Type B pancreatic cell (in vitro differentiated cells): ENCODE measurements around the gene KLHDC7A. TPM values are rescaled to one million over a fixed set of nuclear protein-coding genes. Genes with fewer than 3 reads are reported as not detected.

ENCODE experiments used
- DNase-seq: peaks from one replicate; pipeline ENCODE4 v3.0.0; 2021; ENCODE audit warnings: mixed read lengths; ENCODE audit not compliant: unreplicated experiment; ENCODE audit errors: extremely low spot score
- H3K27ac Mint-ChIP-seq: 2 replicates; pipeline ENCODE4 v1.8.0; 2021; ENCODE audit warnings: mild to moderate bottlenecking, mixed read lengths
- H3K27me3 Mint-ChIP-seq: 2 replicates; pipeline ENCODE4 v1.8.0; 2021; ENCODE audit warnings: mixed read lengths
- H3K36me3 Mint-ChIP-seq: 2 replicates; pipeline ENCODE4 v1.8.0; 2021; ENCODE audit warnings: mixed read lengths
- H3K4me1 Mint-ChIP-seq: one replicate; pipeline ENCODE4 v1.8.0; 2021; ENCODE audit warnings: mixed read lengths; ENCODE audit not compliant: unreplicated experiment
- H3K4me3 Mint-ChIP-seq: 2 replicates; pipeline ENCODE4 v1.8.0; 2021; ENCODE audit warnings: mild to moderate bottlenecking, mixed read lengths
- H3K9me3 Mint-ChIP-seq: 2 replicates; pipeline ENCODE4 v1.8.0; 2021; ENCODE audit warnings: mixed read lengths
- CTCF ChIP-seq: fragments of 200-600 bp; sonication (generic); conservative IDR thresholded peaks from 2 replicates; pipeline ENCODE4 v1.5.0; 2021; ENCODE audit warnings: antibody characterized with exemption, mild to moderate bottlenecking
- total RNA-seq: library from RNA; stranded (reverse); gene quantifications from 2 replicates; pipeline ENCODE4 v1.2.1, GENCODE V29; 2021; ENCODE audit warnings: low replicate concordance

The KLHDC7A gene
- total RNA-seq, 1 donor from 2014 or later: 0.94 TPM

DNA sequence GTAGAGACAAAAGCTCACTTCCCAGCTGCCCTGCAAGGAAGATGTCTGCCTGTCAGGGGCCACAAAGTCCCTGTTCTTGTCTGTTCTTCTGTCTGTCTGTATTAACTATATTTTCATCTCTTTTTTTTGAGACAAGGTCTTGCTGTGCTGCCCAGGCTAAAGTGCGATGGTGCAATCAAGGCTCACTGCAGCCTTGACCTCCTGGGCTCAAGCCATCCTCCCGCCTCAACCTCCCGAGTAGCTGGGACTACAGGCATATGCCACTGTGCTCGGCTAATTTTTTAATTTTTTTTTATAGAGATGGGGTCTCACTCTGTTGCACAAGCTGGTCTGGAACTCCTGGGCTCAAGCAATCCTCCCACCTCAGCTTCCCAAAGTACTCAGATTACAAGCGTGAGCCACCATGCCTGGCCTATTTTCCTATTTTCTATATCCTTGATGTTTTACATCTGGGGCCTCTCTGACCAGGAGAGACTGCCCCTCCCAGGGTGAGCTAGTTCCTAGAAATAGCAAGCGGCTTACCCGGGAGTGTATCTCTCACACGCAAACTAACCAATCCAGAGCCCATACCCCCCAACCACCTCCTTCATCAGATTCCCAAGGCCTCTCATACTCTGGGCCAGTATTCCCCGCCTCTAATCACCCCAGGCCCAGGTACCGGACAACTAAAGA, 5.4 kb upstream of the KLHDC7A start:
- DNase-seq: no peak
- Mint-ChIP-seq H3K4me3 (no peak overlapping the region), H3K27me3 (peaks cover 5% of the 10 kb centered on the region), H3K36me3 (no peaks in the 10 kb centered on the region), H3K27ac (no peak overlapping the region), H3K4me1 (peaks cover 20% of the 10 kb centered on the region), H3K9me3 (no peaks in the 10 kb centered on the region)
- TF ChIP-seq CTCF: no peak

DNA sequence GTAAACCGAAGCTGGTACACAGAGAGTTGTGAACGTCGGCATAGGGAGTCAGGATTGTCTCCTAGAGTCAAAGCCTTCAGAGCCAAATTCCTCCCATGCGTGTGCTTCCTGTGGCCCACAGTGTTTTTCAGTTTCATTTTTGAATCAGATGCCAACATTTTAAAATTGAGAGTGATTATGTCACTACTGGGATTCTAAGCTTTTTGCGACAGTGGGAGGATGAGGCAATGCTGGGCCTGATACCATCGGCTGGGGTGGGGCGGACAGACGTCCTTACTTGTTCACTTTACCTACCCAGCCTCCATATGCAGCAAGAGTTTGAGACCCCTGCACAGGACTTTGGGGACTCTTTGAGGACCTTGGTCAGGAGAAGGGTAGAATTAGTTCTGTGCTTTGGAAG, 1.3 kb upstream of the KLHDC7A start:
- H3K27me3 Mint-ChIP-seq: no peaks in the 10 kb centered on the region
- no peaks in the 10 kb centered on the region for H3K9me3 Mint-ChIP-seq
- no peak overlapping the region for H3K4me3 Mint-ChIP-seq
- TF ChIP-seq CTCF: no peak
- H3K4me1 Mint-ChIP-seq: peaks cover 21% of the 10 kb centered on the region
- no peak overlapping the region for H3K27ac Mint-ChIP-seq
- H3K36me3 Mint-ChIP-seq: no peaks in the 10 kb centered on the region
- DNase-seq: no peak

GRCh38 chr1:18481190-18481920, 625 bp downstream of the KLHDC7A start:
- Mint-ChIP-seq H3K27ac (no peak overlapping the region), H3K27me3 (no peaks in the 10 kb centered on the region), H3K36me3 (no peaks in the 10 kb centered on the region), H3K4me1 (peaks cover 14% of the 10 kb centered on the region), H3K4me3 (no peak overlapping the region), H3K9me3 (no peaks in the 10 kb centered on the region)
- DNase-seq: no peak
- TF ChIP-seq CTCF: no peak

DNA sequence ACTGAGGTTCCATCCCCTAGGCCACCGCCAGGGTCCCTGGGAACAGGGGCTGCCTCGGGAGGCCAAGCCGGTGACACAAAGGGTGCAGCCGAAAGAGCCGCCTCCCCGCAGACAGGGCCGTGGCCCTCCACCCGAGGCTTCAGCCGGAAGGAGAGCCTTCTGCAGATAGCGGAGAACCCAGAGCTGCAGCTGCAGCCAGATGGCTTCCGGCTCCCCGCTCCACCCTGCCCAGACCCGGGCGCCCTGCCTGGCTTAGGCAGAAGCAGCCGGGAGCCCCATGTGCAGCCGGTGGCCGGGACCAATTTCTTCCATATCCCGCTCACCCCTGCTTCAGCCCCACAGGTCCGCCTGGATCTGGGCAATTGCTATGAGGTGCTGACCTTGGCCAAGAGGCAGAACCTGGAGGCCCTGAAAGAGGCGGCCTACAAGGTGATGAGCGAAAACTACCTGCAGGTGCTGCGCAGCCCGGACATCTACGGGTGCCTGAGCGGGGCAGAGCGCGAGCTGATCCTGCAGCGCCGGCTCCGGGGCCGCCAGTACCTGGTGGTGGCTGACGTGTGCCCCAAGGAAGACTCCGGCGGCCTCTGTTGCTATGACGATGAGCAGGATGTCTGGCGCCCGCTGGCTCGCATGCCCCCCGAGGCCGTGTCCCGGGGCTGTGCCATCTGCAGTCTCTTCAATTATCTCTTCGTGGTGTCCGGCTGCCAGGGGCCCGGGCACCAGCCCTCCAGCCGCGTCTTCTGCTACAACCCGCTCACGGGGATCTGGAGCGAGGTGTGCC, 1.4 kb downstream of the KLHDC7A start:
- Mint-ChIP-seq H3K27me3 (no peaks in the 10 kb centered on the region), H3K4me1 (peaks cover 14% of the 10 kb centered on the region), H3K4me3 (no peak overlapping the region), H3K9me3 (no peaks in the 10 kb centered on the region), H3K27ac (no peak overlapping the region), H3K36me3 (no peaks in the 10 kb centered on the region)
- no peak for TF ChIP-seq CTCF
- DNase-seq: no peak

DNA sequence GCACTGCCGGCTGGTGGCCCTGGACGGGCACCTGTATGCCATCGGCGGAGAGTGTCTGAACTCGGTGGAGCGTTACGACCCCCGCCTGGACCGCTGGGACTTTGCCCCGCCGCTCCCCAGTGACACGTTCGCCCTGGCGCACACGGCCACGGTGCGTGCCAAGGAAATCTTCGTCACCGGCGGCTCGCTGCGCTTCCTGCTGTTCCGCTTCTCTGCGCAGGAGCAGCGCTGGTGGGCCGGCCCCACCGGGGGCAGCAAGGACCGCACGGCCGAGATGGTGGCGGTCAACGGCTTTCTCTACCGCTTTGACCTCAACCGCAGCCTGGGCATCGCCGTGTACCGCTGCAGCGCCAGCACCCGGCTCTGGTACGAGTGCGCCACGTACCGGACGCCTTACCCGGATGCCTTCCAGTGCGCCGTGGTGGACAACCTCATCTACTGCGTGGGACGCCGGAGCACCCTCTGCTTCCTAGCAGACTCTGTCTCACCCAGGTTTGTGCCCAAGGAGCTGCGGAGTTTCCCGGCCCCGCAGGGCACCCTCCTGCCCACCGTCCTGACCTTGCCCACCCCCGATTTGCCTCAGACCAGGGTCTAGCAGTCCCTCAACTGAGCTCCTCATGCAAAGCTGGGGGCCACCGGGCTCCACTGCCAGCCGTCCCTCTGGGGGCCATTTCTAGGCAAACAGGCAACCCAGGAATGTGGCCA, 2.1 kb downstream of the KLHDC7A start:
- no peak overlapping the region for H3K27ac Mint-ChIP-seq
- no peak for TF ChIP-seq CTCF
- H3K4me1 Mint-ChIP-seq: peaks cover 16% of the 10 kb centered on the region
- no peaks in the 10 kb centered on the region for H3K36me3 Mint-ChIP-seq
- no peak for DNase-seq
- no peaks in the 10 kb centered on the region for H3K9me3 Mint-ChIP-seq
- H3K27me3 Mint-ChIP-seq: no peaks in the 10 kb centered on the region
- no peak overlapping the region for H3K4me3 Mint-ChIP-seq
